Measurements from ENCODE around the gene FNDC3B. TPM values are rescaled to one million over a fixed set of nuclear protein-coding genes. Genes with fewer than 3 reads are reported as not detected.

The FNDC3B gene
- total and polyA plus RNA-seq, 2 of the 8 experiments (the other 6 are each of a cell fraction or from before 2014, with no cell fraction given) = 14.1 to 44.4 TPM

GRCh38 chr3:172198428-172198827 is 159.1 kb downstream of the FNDC3B start:
- H2AFZ ChIP-seq (ENCODE audit: low read length) = no peak overlapping the region
- no peak overlapping the region for H4K8ac ChIP-seq (ENCODE audit: extremely low read depth, insufficient read depth, low read length)
- H3K27me3 ChIP-seq (replicated peaks in 1 of 4; ENCODE audit: control insufficient read depth in 3 of 4, extremely low read depth in 1 of 4, insufficient read depth in 3 of 4, low read length in 3 of 4) = no peaks in the 10 kb centered on the region
- H3K79me1 ChIP-seq (ENCODE audit: low read depth, low read length) = peaks cover 6% of the 10 kb centered on the region; the same call in 1 of the 2 replicates
- no peak overlapping the region for H2AK5ac ChIP-seq (ENCODE audit: low read depth, low read length)
- DNase-seq (ENCODE audit: low read depth in 1 of 2, low spot score in 2 of 2) (no peak), FAIRE-seq (no peak)
- H4K5ac ChIP-seq (ENCODE audit: insufficient read length, low read depth, low read length) = no peak overlapping the region
- peaks cover 4 to 72% of the 10 kb centered on the region in 2 experiments; a peak in 3 of 4 replicates for H3K79me2 ChIP-seq (ENCODE audit: control insufficient read depth in 1 of 2, insufficient read depth in 2 of 2, low read length in 2 of 2)
- ChIA-PET CTCF (ENCODE audit: partially characterized antibody) (no interaction called here), POLR2A (ENCODE audit: partially characterized antibody) (no interaction called here)
- H3K4me1 ChIP-seq (replicated peaks in 1 of 4; ENCODE audit: control insufficient read depth in 3 of 4, insufficient read depth in 4 of 4, low read length in 3 of 4) = peaks cover 0 to 5% (median 2%) of the 10 kb centered on the region in 4 experiments; a peak in 3 of 7 replicates
- H2BK15ac ChIP-seq (ENCODE audit: low read length) = no peak overlapping the region
- H3K9me3 ChIP-seq (ENCODE audit: insufficient read depth in 2 of 2, low read depth in 1 of 2, low read length in 1 of 2) = no peaks in the 10 kb centered on the region
- H4K91ac ChIP-seq (replicated peaks; ENCODE audit: insufficient read length, low read length) = no peak overlapping the region
- no peaks in the 10 kb centered on the region for H3K23me2 ChIP-seq (ENCODE audit: low read depth, low read length)
- H3K27ac ChIP-seq (ENCODE audit: low read depth, low read length) = no peak overlapping the region
- H2BK12ac ChIP-seq (ENCODE audit: low read depth, low read length) = no peak overlapping the region
- no peak overlapping the region for H3K9ac ChIP-seq (replicated peaks in 1 of 4; ENCODE audit: extremely low read depth in 1 of 4, low read depth in 3 of 4, low read length in 3 of 4)
- no peak overlapping the region for H3K4ac ChIP-seq (replicated peaks; ENCODE audit: insufficient read length, low read depth, low read length)
- H3K36me3 ChIP-seq (ENCODE audit: control insufficient read depth in 2 of 4, insufficient read depth in 4 of 4, low read length in 3 of 4) = no peaks in the 10 kb centered on the region; a peak in 1 of 8 replicates
- no peak overlapping the region for H3K14ac ChIP-seq (ENCODE audit: insufficient read length)
- H3K56ac ChIP-seq (replicated peaks; ENCODE audit: insufficient read length, low read depth, low read length) = no peak overlapping the region
- H2BK120ac ChIP-seq (replicated peaks; ENCODE audit: low read depth, low read length) = no peak overlapping the region
- H3K4me2 ChIP-seq (ENCODE audit: insufficient read depth in 1 of 2, low read depth in 2 of 2, low read length in 2 of 2) = no peak overlapping the region
- H3K4me3 ChIP-seq (ENCODE audit: extremely low read depth in 1 of 4, insufficient read depth in 2 of 4, low read depth in 3 of 4, low read length in 4 of 4) = no peak overlapping the region
- H4K20me1 ChIP-seq (replicated peaks in 1 of 2; ENCODE audit: control insufficient read depth in 1 of 2, insufficient read depth in 2 of 2, low read length in 2 of 2) = peaks cover 0 to 5% of the 10 kb centered on the region in 2 experiments
- H2BK5ac ChIP-seq (ENCODE audit: low read depth, low read length) = no peak overlapping the region
- no peak overlapping the region for H3K23ac ChIP-seq (ENCODE audit: insufficient read length)
- no peak overlapping the region for H2BK20ac ChIP-seq (ENCODE audit: low read length)
- no peak overlapping the region for H3K18ac ChIP-seq (ENCODE audit: extremely low read depth, low read length)
- 87% methylated on average over 3 of the region's 3 CpGs; no CpG with 5 or more reads in 1 of the 2 experiments for WGBS, 2 experiments (ENCODE audit: extremely low coverage in 1 of 2, insufficient coverage in 1 of 2, insufficient read length in 1 of 2, insufficient replicate concordance in 2 of 2, low coverage in 1 of 2, low lambda C conversion rate in 2 of 2, missing lambda C conversion rate in 1 of 2)
- TF ChIP-seq GABPA (IDR thresholded peaks at IDR 0.05; ENCODE audit: borderline replicate concordance, insufficient read depth, low read length) (no peak), SAP30 (IDR thresholded peaks at IDR 0.05; ENCODE audit: insufficient read depth, insufficient replicate concordance, low read length) (no peak), ZNF274 (IDR thresholded peaks at IDR 0.05; ENCODE audit: borderline replicate concordance, extremely low read depth, low read length) (no peak), EGR1 (IDR thresholded peaks at IDR 0.05; ENCODE audit: borderline replicate concordance, low read depth, low read length) (no peak), POLR2A (IDR thresholded peaks at IDR 0.05; ENCODE audit: control extremely low read depth in 1 of 2, low read depth in 2 of 2, low read length in 2 of 2) (no peak), CBX8 (IDR thresholded peaks at IDR 0.05; ENCODE audit: borderline replicate concordance, low read depth, low read length) (no peak), EP300 (IDR thresholded peaks at IDR 0.05; ENCODE audit: borderline replicate concordance in 1 of 2, low read depth in 2 of 2, low read length in 2 of 2) (no peak), EZH2 (IDR thresholded peaks at IDR 0.05; ENCODE audit: low read depth, low read length, severe bottlenecking) (no peak), BRCA1 (IDR thresholded peaks at IDR 0.05; ENCODE audit: low read depth, low read length) (no peak), RBBP5 (IDR thresholded peaks at IDR 0.05; ENCODE audit: borderline replicate concordance, low read depth, low read length) (no peak), SRF (IDR thresholded peaks at IDR 0.05; ENCODE audit: low read depth, low read length) (no peak), SP2 (IDR thresholded peaks at IDR 0.05; ENCODE audit: low read length) (no peak), GTF2F1 (IDR thresholded peaks at IDR 0.05; ENCODE audit: borderline replicate concordance, low read depth, low read length) (no peak), JUND (IDR thresholded peaks at IDR 0.05; ENCODE audit: low read length) (no peak), NANOG (IDR thresholded peaks at IDR 0.05; ENCODE audit: insufficient read depth, low read depth, low read length, poor library complexity, severe bottlenecking) (no peak)
